ENCODE results near the gene DXO.
"Not testable (repeated sequence)": the region's sequence is repeated elsewhere in the genome, so short reads cannot be mapped to it uniquely, and the experiment has no call there.

Gene DXO

GRCh38 chr6:31971993-31972708 is at the start of gene DXO:
Gene DXO (minus strand): TSS chr6:31972138. CDS start chr6:31971675, 463 bp downstream.
- Histone ChIP-seq H3K4me2 (ENCODE audit: low read depth, low read length, poor library complexity, severe bottlenecking) (peak within 1 kb of the TSS; percentile 79), H3K9me3 (ENCODE audit: insufficient read depth, low read length) (no peaks in the 10 kb centered on the region), H2AFZ (ENCODE audit: low read depth, low read length, severe bottlenecking) (peak within 1 kb of the TSS; percentile 74), H4K20me1 (ENCODE audit: low read depth, low read length) (no peaks in the 10 kb centered on the region), H3K36me3 (ENCODE audit: low read length) (no peaks in the 10 kb centered on the region), H3K9ac (ENCODE audit: low read length) (peak within 1 kb of the TSS; percentile 69), H3K4me3 (ENCODE audit: insufficient read depth, low read length, poor library complexity, severe bottlenecking) (peak within 1 kb of the TSS; percentile 80), H3K9me2 (replicated peaks; ENCODE audit: insufficient read depth, low read length) (no peaks in the 10 kb centered on the region), H3K27ac (ENCODE audit: low read depth, low read length) (peak within 1 kb of the TSS; percentile 79), H3K79me2 (ENCODE audit: insufficient read depth, low read length) (peaks cover 18% of the 10 kb centered on the region), H3K27me3 (ENCODE audit: low read length) (no peaks in the 10 kb centered on the region), H3F3A (ENCODE audit: insufficient read depth) (peaks cover 22% of the 10 kb centered on the region)
- TF ChIP-seq, protein P1, sequence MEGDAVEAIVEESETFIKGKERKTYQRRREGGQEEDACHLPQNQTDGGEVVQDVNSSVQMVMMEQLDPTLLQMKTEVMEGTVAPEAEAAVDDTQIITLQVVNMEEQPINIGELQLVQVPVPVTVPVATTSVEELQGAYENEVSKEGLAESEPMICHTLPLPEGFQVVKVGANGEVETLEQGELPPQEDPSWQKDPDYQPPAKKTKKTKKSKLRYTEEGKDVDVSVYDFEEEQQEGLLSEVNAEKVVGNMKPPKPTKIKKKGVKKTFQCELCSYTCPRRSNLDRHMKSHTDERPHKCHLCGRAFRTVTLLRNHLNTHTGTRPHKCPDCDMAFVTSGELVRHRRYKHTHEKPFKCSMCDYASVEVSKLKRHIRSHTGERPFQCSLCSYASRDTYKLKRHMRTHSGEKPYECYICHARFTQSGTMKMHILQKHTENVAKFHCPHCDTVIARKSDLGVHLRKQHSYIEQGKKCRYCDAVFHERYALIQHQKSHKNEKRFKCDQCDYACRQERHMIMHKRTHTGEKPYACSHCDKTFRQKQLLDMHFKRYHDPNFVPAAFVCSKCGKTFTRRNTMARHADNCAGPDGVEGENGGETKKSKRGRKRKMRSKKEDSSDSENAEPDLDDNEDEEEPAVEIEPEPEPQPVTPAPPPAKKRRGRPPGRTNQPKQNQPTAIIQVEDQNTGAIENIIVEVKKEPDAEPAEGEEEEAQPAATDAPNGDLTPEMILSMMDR (IDR thresholded peaks at IDR 0.05; ENCODE audit: insufficient read depth, low read length, poor library complexity, severe bottlenecking), result no peak
- TF ChIP-seq EZH2phosphoT487 (conservative IDR thresholded peaks at IDR 0.05; ENCODE audit: low read length), result no peak

DNA sequence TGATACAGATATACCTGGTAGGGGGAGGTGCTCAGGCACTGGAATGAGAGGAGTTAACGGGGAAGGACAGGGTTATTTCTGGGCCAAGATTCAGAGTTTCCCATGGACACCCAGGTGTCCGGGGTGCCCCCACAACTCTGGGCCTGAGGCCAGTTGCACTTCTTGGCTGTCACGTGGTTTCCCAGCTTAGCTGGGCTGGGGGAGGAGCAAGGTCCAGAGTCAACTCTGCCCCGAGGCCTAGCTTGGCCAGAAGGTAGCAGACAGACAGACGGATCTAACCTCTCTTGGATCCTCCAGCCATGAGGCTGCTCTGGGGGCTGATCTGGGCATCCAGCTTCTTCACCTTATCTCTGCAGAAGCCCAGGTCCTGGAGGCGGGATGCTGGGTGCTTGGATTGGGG is 42.6 kb upstream of the DXO start, which contains the start of gene C4B:
TSS of gene C4B (plus strand) at position 249 of the 400 bp plus-strand sequence. CDS start at position 300, 51 bp downstream.
- not testable (repeated sequence) for H4K20me1 ChIP-seq (ENCODE audit: low read depth, low read length); H3K79me2 ChIP-seq (ENCODE audit: insufficient read depth, low read length); H3F3A ChIP-seq (ENCODE audit: insufficient read depth); H3K9me3 ChIP-seq (ENCODE audit: insufficient read depth, low read length); H3K9ac ChIP-seq (ENCODE audit: low read length); H3K27me3 ChIP-seq (ENCODE audit: low read length); H3K36me3 ChIP-seq (ENCODE audit: low read length); H3K9me2 ChIP-seq (replicated peaks; ENCODE audit: insufficient read depth, low read length); H2AFZ ChIP-seq (ENCODE audit: low read depth, low read length, severe bottlenecking); H3K27ac ChIP-seq (ENCODE audit: low read depth, low read length); H3K4me2 ChIP-seq (ENCODE audit: low read depth, low read length, poor library complexity, severe bottlenecking); H3K4me3 ChIP-seq (ENCODE audit: insufficient read depth, low read length, poor library complexity, severe bottlenecking)

DNA sequence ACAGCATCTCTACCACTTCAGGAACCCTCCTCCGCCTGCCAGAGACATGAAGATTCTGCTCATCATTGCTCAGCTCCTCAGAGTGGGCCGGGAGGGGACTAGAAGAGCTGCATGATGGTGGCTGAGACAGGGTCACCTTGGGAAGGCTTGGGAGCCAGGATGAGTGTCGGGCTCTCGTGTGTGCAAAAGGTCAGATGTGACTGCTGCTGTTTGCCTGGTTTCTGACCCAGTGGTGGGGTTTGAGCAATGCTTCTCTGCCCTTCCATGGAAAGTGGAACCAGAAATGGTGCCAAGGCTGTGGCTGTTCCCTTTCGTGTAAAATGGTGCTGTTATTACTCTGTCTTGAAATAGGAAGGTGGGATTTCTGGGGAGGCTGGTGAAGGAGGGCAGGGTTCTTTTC is 41.8 kb upstream of the DXO start:
- H3K9me3 ChIP-seq (ENCODE audit: insufficient read depth, low read length); H3K27me3 ChIP-seq (ENCODE audit: low read length); H3K4me2 ChIP-seq (ENCODE audit: low read depth, low read length, poor library complexity, severe bottlenecking); H3K4me3 ChIP-seq (ENCODE audit: insufficient read depth, low read length, poor library complexity, severe bottlenecking); H3K9ac ChIP-seq (ENCODE audit: low read length); H3K36me3 ChIP-seq (ENCODE audit: low read length); H3F3A ChIP-seq (ENCODE audit: insufficient read depth); H3K9me2 ChIP-seq (replicated peaks; ENCODE audit: insufficient read depth, low read length); H4K20me1 ChIP-seq (ENCODE audit: low read depth, low read length); H3K27ac ChIP-seq (ENCODE audit: low read depth, low read length); H2AFZ ChIP-seq (ENCODE audit: low read depth, low read length, severe bottlenecking); H3K79me2 ChIP-seq (ENCODE audit: insufficient read depth, low read length): not testable (repeated sequence)

DNA sequence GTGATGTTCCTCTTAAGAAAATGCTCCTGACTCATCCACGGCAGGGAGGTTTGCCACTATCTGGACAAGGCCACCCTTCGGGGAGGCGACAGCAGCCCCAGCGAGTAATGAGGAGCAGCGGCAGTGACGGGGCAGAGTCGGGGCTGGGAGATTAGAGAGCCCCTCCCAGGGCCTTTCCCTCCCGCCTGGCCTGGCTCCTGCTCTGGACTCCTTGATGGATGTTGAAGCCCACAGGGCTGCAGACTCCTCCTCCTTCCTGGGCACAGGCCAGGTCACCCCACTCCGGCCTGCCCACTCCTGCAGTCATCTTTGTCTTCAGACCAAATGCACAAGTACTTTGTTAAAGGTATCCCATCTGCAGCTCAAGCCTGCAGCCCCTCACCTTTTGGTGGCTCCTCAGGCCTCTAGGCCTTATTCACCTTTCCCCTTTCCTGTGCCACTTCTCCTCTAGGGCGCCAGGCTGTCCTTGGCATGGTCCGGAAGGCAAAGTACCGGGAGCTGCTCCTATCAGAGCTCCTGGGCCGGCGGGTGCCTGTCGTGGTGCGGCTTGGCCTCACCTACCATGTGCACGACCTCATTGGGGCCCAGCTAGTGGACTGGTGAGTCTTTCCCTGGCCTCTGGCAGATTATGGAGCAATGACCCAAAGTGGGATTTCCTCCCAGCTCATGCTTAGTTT is 41.1 kb upstream of the DXO start:
- H3K9me2 ChIP-seq (replicated peaks; ENCODE audit: insufficient read depth, low read length), result not testable (repeated sequence)

GRCh38 chr6:32010856-32011530 is 39.1 kb upstream of the DXO start:
- not testable (repeated sequence) for H3K36me3 ChIP-seq (ENCODE audit: low read length)

More for the DNA sequence above, 41.1 kb upstream of the DXO start:
- not testable (repeated sequence) for H3K4me3 ChIP-seq (ENCODE audit: insufficient read depth, low read length, poor library complexity, severe bottlenecking); H3F3A ChIP-seq (ENCODE audit: insufficient read depth); H3K27ac ChIP-seq (ENCODE audit: low read depth, low read length); H3K4me2 ChIP-seq (ENCODE audit: low read depth, low read length, poor library complexity, severe bottlenecking); H3K9ac ChIP-seq (ENCODE audit: low read length); H3K27me3 ChIP-seq (ENCODE audit: low read length); H3K36me3 ChIP-seq (ENCODE audit: low read length); H3K79me2 ChIP-seq (ENCODE audit: insufficient read depth, low read length); H2AFZ ChIP-seq (ENCODE audit: low read depth, low read length, severe bottlenecking); H3K9me3 ChIP-seq (ENCODE audit: insufficient read depth, low read length); H4K20me1 ChIP-seq (ENCODE audit: low read depth, low read length)

GRCh38 chr6:32009537-32009936 is 37.6 kb upstream of the DXO start:
- not testable (repeated sequence) for H2AFZ ChIP-seq (ENCODE audit: low read depth, low read length, severe bottlenecking); H4K20me1 ChIP-seq (ENCODE audit: low read depth, low read length); H3K9me2 ChIP-seq (replicated peaks; ENCODE audit: insufficient read depth, low read length); H3F3A ChIP-seq (ENCODE audit: insufficient read depth); H3K4me2 ChIP-seq (ENCODE audit: low read depth, low read length, poor library complexity, severe bottlenecking); H3K4me3 ChIP-seq (ENCODE audit: insufficient read depth, low read length, poor library complexity, severe bottlenecking); H3K9ac ChIP-seq (ENCODE audit: low read length); H3K27me3 ChIP-seq (ENCODE audit: low read length); H3K27ac ChIP-seq (ENCODE audit: low read depth, low read length); H3K36me3 ChIP-seq (ENCODE audit: low read length); H3K79me2 ChIP-seq (ENCODE audit: insufficient read depth, low read length); H3K9me3 ChIP-seq (ENCODE audit: insufficient read depth, low read length)

More at GRCh38 chr6:32010856-32011530, 39.1 kb upstream of the DXO start:
- H3K27me3 ChIP-seq (ENCODE audit: low read length); H3K4me2 ChIP-seq (ENCODE audit: low read depth, low read length, poor library complexity, severe bottlenecking); H2AFZ ChIP-seq (ENCODE audit: low read depth, low read length, severe bottlenecking); H3F3A ChIP-seq (ENCODE audit: insufficient read depth); H3K79me2 ChIP-seq (ENCODE audit: insufficient read depth, low read length); H4K20me1 ChIP-seq (ENCODE audit: low read depth, low read length); H3K9me2 ChIP-seq (replicated peaks; ENCODE audit: insufficient read depth, low read length); H3K9me3 ChIP-seq (ENCODE audit: insufficient read depth, low read length); H3K9ac ChIP-seq (ENCODE audit: low read length); H3K27ac ChIP-seq (ENCODE audit: low read depth, low read length); H3K4me3 ChIP-seq (ENCODE audit: insufficient read depth, low read length, poor library complexity, severe bottlenecking): not testable (repeated sequence)

GRCh38 chr6:32008616-32009015 is 36.7 kb upstream of the DXO start:
- H3K27me3 ChIP-seq (ENCODE audit: low read length); H3K9me2 ChIP-seq (replicated peaks; ENCODE audit: insufficient read depth, low read length); H3K9me3 ChIP-seq (ENCODE audit: insufficient read depth, low read length); H3K9ac ChIP-seq (ENCODE audit: low read length); H3F3A ChIP-seq (ENCODE audit: insufficient read depth); H3K27ac ChIP-seq (ENCODE audit: low read depth, low read length); H3K4me3 ChIP-seq (ENCODE audit: insufficient read depth, low read length, poor library complexity, severe bottlenecking); H3K36me3 ChIP-seq (ENCODE audit: low read length); H3K79me2 ChIP-seq (ENCODE audit: insufficient read depth, low read length); H3K4me2 ChIP-seq (ENCODE audit: low read depth, low read length, poor library complexity, severe bottlenecking); H4K20me1 ChIP-seq (ENCODE audit: low read depth, low read length); H2AFZ ChIP-seq (ENCODE audit: low read depth, low read length, severe bottlenecking): not testable (repeated sequence)

All from SU-DHL-6 (cell line).